HG03064 (cell line): Measurements from ENCODE around the gene SNAPC4.
"Not testable (repeated sequence)": the region's sequence is repeated elsewhere in the genome, so short reads cannot be mapped to it uniquely, and the experiment has no call there.

Source experiments
- ATAC-seq: cut with Tn5 transposase; IDR thresholded peaks from one replicate; pipeline ENCODE4 v1.9.1; 2021; ENCODE audit warnings: low read depth; ENCODE audit not compliant: unreplicated experiment

Gene SNAPC4

GRCh38 chr9:136412962-136413361 is 13.0 kb upstream of the SNAPC4 start:
- no peak for ATAC-seq

GRCh38 chr9:136411378-136411777 is 11.4 kb upstream of the SNAPC4 start:
- ATAC-seq = no peak

- ATAC-seq = peak; percentile 82
Measured at GRCh38 chr9:136410500-136411287, 10.7 kb upstream of the SNAPC4 start, which contains the start of the genes ENTR1 and PMPCA. Gene ENTR1 (minus strand): TSS chr9:136410614. CDS start chr9:136410397, 217 bp downstream. Gene PMPCA (plus strand): TSS chr9:136410658. CDS start chr9:136410669, 11 bp downstream.

GRCh38 chr9:136409557-136410455 is 9.8 kb upstream of the SNAPC4 start:
- ATAC-seq = peak; percentile 5

- no peak for ATAC-seq
Measured at GRCh38 chr9:136407911-136408310, 7.9 kb upstream of the SNAPC4 start.

GRCh38 chr9:136407061-136407460 is 7.1 kb upstream of the SNAPC4 start:
- ATAC-seq = not testable (repeated sequence)

GRCh38 chr9:136405904-136406303 is 5.9 kb upstream of the SNAPC4 start:
- not testable (repeated sequence) for ATAC-seq

GRCh38 chr9:136405481-136405880 is 5.5 kb upstream of the SNAPC4 start:
- no peak for ATAC-seq

- no peak for ATAC-seq
Measured at GRCh38 chr9:136404801-136405136, 4.8 kb upstream of the SNAPC4 start.

- ATAC-seq = no peak
Measured at GRCh38 chr9:136403915-136404800, 4.2 kb upstream of the SNAPC4 start.

GRCh38 chr9:136403538-136403914 is 3.6 kb upstream of the SNAPC4 start:
- ATAC-seq = no peak

- no peak for ATAC-seq
Measured at GRCh38 chr9:136402067-136402466, 2.1 kb upstream of the SNAPC4 start.

GRCh38 chr9:136401173-136401922 is 1.4 kb upstream of the SNAPC4 start:
- ATAC-seq = no peak

GRCh38 chr9:136399176-136400037 is 563 bp downstream of the SNAPC4 start:
- peak; percentile 10 for ATAC-seq

- ATAC-seq = no peak
Measured at GRCh38 chr9:136398286-136398685, 1.7 kb downstream of the SNAPC4 start.

- no peak for ATAC-seq
Measured at GRCh38 chr9:136397643-136398042, 2.3 kb downstream of the SNAPC4 start.

GRCh38 chr9:136396219-136396515 is 3.8 kb downstream of the SNAPC4 start:
- no peak for ATAC-seq

GRCh38 chr9:136395345-136396218 is 4.4 kb downstream of the SNAPC4 start:
- ATAC-seq = no peak
